Colonic mucosa (tissue), 4 donors: Measurements from ENCODE around the gene NOL4. TPM values are rescaled to one million over a fixed set of nuclear protein-coding genes. Genes with fewer than 3 reads are reported as not detected.

Experiments used
- DNase-seq: peaks from one replicate; pipeline ENCODE4 v3.0.0-alpha.2; 2020
- H3K27ac ChIP-seq: fragments of 200-600 bp; one replicate; pipeline ENCODE4 v1.8.0; 2021
- H3K27me3 ChIP-seq: fragments of 200-600 bp; one replicate; pipeline ENCODE4 v1.8.0; 2021
- H3K36me3 ChIP-seq: fragments of 200-600 bp; one replicate; pipeline ENCODE4 v1.8.0; 2021
- H3K4me1 ChIP-seq: fragments of 200-600 bp; one replicate; pipeline ENCODE4 v1.8.0; 2021; ENCODE audit warnings: mild to moderate bottlenecking
- H3K4me3 ChIP-seq: fragments of 200-600 bp; one replicate; pipeline ENCODE4 v1.8.0; 2021
- H3K9ac ChIP-seq, 2 donors: one replicate each; pipeline ENCODE4 v1.7.0; 2013; ENCODE audit warnings: control low read depth in 2 of 2, low read depth in 2 of 2, low read length in 2 of 2
- H3K9me3 ChIP-seq: fragments of 200-600 bp; one replicate; pipeline ENCODE4 v1.8.0; 2021
- intact Hi-C: fragments of 100-400 bp; cut with DNase I; formaldehyde crosslinking; loops from one replicate; pipeline ENCODE4 v1.14.1; 2022
- total RNA-seq, 2 donors: library from RNA; stranded (reverse); fragmentation: NEBNext Ultra II Directional in 1 of 2; extraction: Animal tissue kit (Norgen Biotek cat#: 25700) in 1 of 2; gene quantifications; one replicate each; pipeline ENCODE4 v1.2.1, GENCODE V29; 2021
- TF ChIP-seq, protein P1 (sequence below): fragments of 200-600 bp; IDR thresholded peaks from one replicate; pipeline ENCODE4 v1.8.0; 2022; ENCODE audit warnings: antibody characterized with exemption, mild to moderate bottlenecking
- donor health status: healthy.
- donor health status: DM: no; HTN: no; CAD: no.
- donor health status: DM: no; HTN: no; CAD: no.

The NOL4 gene
- total RNA-seq, 2 donors from 2014 or later, result 1.3 to 1.5 TPM

DNA sequence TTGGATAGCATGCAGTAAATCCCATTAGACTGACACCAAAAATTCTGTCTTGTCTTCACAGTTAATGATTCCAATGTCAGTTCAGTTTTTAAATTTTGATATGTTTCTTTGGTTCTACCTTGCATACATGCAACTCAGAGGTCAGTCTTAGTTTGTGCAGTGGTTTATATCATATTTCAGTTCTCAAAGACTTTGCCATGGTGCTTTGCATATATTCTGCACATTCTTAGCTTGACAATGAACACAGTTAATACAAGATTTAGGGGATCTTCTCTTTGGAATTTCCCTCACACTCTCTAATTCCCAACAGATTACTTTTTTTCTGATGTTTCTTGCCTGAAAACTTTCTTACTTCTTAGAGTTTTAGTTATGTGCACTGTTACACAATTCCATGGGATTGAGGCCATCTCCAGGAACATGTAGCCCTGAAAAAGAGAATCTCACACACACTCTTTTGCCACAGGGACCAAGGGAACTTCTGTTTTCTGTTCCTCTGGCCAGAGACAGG, 17.3 kb downstream of the NOL4 start:
- Histone ChIP-seq H3K9me3 (no peaks in the 10 kb centered on the region), H3K36me3 (no peaks in the 10 kb centered on the region), H3K27ac (no peak overlapping the region), H3K4me3 (no peak overlapping the region), H3K27me3 (no peaks in the 10 kb centered on the region), H3K9ac (no peak overlapping the region), H3K4me1 (no peaks in the 10 kb centered on the region)
- intact Hi-C loops, result no loop called here
- DNase-seq, result no peak
- TF ChIP-seq, protein P1, sequence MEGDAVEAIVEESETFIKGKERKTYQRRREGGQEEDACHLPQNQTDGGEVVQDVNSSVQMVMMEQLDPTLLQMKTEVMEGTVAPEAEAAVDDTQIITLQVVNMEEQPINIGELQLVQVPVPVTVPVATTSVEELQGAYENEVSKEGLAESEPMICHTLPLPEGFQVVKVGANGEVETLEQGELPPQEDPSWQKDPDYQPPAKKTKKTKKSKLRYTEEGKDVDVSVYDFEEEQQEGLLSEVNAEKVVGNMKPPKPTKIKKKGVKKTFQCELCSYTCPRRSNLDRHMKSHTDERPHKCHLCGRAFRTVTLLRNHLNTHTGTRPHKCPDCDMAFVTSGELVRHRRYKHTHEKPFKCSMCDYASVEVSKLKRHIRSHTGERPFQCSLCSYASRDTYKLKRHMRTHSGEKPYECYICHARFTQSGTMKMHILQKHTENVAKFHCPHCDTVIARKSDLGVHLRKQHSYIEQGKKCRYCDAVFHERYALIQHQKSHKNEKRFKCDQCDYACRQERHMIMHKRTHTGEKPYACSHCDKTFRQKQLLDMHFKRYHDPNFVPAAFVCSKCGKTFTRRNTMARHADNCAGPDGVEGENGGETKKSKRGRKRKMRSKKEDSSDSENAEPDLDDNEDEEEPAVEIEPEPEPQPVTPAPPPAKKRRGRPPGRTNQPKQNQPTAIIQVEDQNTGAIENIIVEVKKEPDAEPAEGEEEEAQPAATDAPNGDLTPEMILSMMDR, result no peak

DNA sequence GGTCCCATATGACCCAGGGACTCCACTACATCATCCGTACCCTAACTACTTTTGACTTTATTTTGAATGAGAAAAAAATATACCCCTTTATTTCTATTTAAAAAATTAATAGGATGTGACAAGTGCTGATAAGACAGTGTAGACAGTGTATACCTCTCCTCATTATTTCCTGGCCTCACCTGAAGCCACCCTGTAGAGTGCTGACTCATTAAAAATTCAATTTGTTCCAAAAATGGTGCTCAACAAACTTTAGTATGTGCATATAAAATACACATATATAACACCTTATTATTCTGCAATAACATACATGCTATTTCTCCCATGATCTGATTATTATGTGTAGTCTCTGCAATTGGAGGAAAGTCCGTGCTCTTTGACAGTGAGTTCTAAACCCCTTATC, 20.8 kb downstream of the NOL4 start:
- H3K27me3 ChIP-seq, result no peaks in the 10 kb centered on the region
- TF ChIP-seq, protein P1, result no peak
- H3K4me1 ChIP-seq, result no peaks in the 10 kb centered on the region

DNA sequence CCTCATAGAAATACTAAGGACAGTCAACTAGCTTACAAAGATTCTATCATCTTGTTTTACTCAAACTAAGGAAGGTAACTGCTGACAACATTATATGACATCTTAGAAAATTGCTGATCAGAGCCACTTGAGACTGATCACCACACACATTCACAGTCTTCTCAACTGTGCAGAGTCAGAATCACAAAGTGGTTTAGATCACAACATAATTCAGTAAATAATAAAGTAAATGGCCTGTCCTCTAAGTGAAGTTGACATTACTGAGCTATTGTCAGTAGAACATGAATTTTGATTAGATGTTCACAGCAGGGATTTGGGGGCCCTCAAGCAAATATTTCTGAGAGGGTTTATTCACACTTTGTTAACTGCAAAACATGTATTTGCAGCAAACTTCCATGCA, 28.5 kb downstream of the NOL4 start:
- H3K9me3 ChIP-seq, result no peaks in the 10 kb centered on the region
- intact Hi-C loops, result no loop called here
- H3K4me3 ChIP-seq, result no peak overlapping the region
- H3K9ac ChIP-seq, result no peak overlapping the region
- no peak for DNase-seq
- H3K36me3 ChIP-seq, result no peaks in the 10 kb centered on the region
- no peak overlapping the region for H3K27ac ChIP-seq
- no peaks in the 10 kb centered on the region for H3K27me3 ChIP-seq
- TF ChIP-seq, protein P1, result no peak
- no peaks in the 10 kb centered on the region for H3K4me1 ChIP-seq

More for the DNA sequence above, 20.8 kb downstream of the NOL4 start:
- intact Hi-C loops, result no loop called here
- no peaks in the 10 kb centered on the region for H3K36me3 ChIP-seq
- H3K4me3 ChIP-seq, result no peak overlapping the region
- no peak overlapping the region for H3K9ac ChIP-seq
- no peaks in the 10 kb centered on the region for H3K9me3 ChIP-seq
- no peak overlapping the region for H3K27ac ChIP-seq
- no peak for DNase-seq

DNA sequence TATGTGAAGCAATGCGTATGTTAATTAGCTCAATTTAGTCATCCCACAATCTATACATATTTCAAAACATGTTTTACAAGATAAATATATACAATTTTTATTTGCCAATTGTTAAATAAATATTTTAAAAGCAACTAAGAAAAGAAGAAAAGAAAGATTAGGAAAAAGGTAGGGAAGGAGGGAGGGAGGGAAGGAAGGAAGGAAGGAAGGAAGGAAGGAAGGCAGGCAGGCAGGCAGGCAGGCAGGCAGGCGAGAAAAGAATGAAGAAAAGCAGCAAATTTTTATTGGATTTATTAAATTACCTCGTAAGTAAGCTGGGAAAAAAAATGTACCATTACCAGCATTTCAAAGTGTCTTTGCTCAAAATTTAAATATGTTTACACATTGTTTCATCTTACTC, 30.5 kb downstream of the NOL4 start:
- TF ChIP-seq, protein P1, result no peak
- no peak overlapping the region for H3K27ac ChIP-seq
- H3K4me1 ChIP-seq, result no peaks in the 10 kb centered on the region
- no peak overlapping the region for H3K4me3 ChIP-seq
- no peak overlapping the region for H3K9ac ChIP-seq
- no peaks in the 10 kb centered on the region for H3K36me3 ChIP-seq
- DNase-seq, result no peak
- no peaks in the 10 kb centered on the region for H3K27me3 ChIP-seq
- intact Hi-C loops, result no loop called here
- no peaks in the 10 kb centered on the region for H3K9me3 ChIP-seq

DNA sequence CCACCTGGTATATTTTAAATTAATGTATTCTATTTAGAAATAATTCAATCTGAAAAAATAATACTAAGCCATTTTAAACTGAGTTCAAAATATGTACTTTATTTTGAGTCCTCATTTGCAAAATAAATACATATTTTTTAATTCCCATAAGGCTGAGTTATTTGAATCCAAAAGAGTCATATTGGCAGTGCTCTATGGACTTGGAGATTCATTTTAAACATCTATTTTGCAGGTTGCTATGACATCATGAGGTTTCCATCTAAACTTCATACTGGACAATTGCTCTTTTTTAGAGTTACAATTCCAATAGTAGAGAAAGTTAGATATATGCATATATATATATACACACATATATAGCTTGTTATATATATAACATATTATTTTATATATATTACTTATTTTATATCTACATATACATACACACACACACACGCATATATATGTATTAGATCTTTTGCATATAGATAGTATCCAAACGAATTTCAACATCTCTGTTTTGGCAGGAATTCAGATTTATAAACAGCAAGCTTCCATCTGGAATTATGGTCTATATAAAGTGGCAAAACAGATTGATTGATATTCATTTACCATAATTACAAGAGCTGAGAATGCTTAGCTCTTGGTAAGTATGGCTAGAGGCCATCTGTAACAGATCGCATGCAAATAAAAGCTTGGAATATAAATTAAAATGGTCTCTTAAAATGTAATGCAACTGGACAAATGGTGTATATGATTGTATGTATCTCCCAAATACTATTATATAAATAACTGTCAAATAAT, 34.9 kb downstream of the NOL4 start:
- Histone ChIP-seq H3K27me3 (no peaks in the 10 kb centered on the region), H3K4me3 (no peak overlapping the region), H3K4me1 (no peaks in the 10 kb centered on the region), H3K9ac (no peak overlapping the region), H3K9me3 (no peaks in the 10 kb centered on the region), H3K27ac (no peak overlapping the region), H3K36me3 (no peaks in the 10 kb centered on the region)
- intact Hi-C loops, result no loop called here
- DNase-seq, result no peak
- TF ChIP-seq, protein P1, result no peak
